GM12878 (cell line): ENCODE data around the gene DGCR8. TPM values are rescaled to one million over a fixed set of nuclear protein-coding genes. Genes with fewer than 3 reads are reported as not detected.

Experiments
- ATAC-seq: fragments of 200-7000 bp; cut with Tn5 transposase; 3 replicates; pipeline ENCODE4 v1.9.1; 2020; ENCODE audit warnings: mild to moderate bottlenecking, moderate library complexity
- BruUV-seq: library from RNA; stranded (reverse); fragments of 400-500 nt; replicated peaks from 2 replicates; lab custom pipeline; 2021; lab: Mats Ljungman, UMichigan
- CTCF ChIA-PET: fragments of 300-600 bp; sonication (Branson Sonifier 250); formaldehyde crosslinking; extraction: SDS; loops from one replicate; lab custom pipeline; 2021; ENCODE audit warnings: inconsistent platforms; lab: Yijun Ruan, JAX
- POLR2A ChIA-PET: fragments of 350-600 bp; formaldehyde crosslinking; extraction: SDS; loops from one replicate; lab custom pipeline; 2021; ENCODE audit warnings: inconsistent platforms; lab: Charles Lee
- RAD21 ChIA-PET: fragments of 300-600 bp; sonication (Branson Sonifier 250); formaldehyde crosslinking; loops from one replicate; lab custom pipeline; 2023; ENCODE audit warnings: antibody characterized with exemption; ENCODE audit not compliant: unreplicated experiment; lab: Charles Lee
- SMC1A ChIA-PET: fragments of 300-600 bp; sonication (Branson Sonifier 250); formaldehyde crosslinking; loops from one replicate; lab custom pipeline; 2023; ENCODE audit not compliant: unreplicated experiment, uncharacterized antibody; lab: Charles Lee
- DNase-seq: peaks from one replicate; pipeline ENCODE4 v3.0.0-alpha.2; 2011; ENCODE audit warnings: low read depth, low spot score
- FAIRE-seq: peaks from 3 replicates; lab custom pipeline; 2011; peaks lifted over from hg19 to GRCh38; lab: Jason Lieb, UNC
- H2AFZ ChIP-seq: 2 replicates; pipeline ENCODE4 v1.6.0; 2011; ENCODE audit warnings: low read depth, low read length, control low read depth; ENCODE audit not compliant: control insufficient read depth
- H3K27ac ChIP-seq: 2 replicates; pipeline ENCODE4 v1.5.1; 2011; ENCODE audit warnings: control low read depth; ENCODE audit not compliant: control insufficient read depth, insufficient read depth
- H3K27me3 ChIP-seq, 2 experiments: replicated peaks in 1 of 2; 2 replicates each; pipeline versions ENCODE4 v1.6.0 to v1.6.1; 2011; ENCODE audit warnings: low read length in 1 of 2; ENCODE audit not compliant: control insufficient read depth in 2 of 2, insufficient read depth in 2 of 2
- H3K36me3 ChIP-seq, 2 experiments: 2 replicates each; pipeline ENCODE4 v1.5.1; 2011; ENCODE audit warnings: low read length in 1 of 2; ENCODE audit not compliant: control insufficient read depth in 2 of 2, insufficient read depth in 2 of 2
- H3K4me1 ChIP-seq: 2 replicates; pipeline ENCODE4 v1.6.1; 2011; ENCODE audit warnings: mild to moderate bottlenecking, low read length, moderate library complexity, mixed read lengths; ENCODE audit not compliant: control insufficient read depth, insufficient read depth
- H3K4me2 ChIP-seq: 2 replicates; pipeline ENCODE4 v1.6.0; 2011; ENCODE audit warnings: control low read depth; ENCODE audit not compliant: control insufficient read depth, insufficient read depth
- H3K4me3 ChIP-seq: fragments of 200-600 bp; sonication (generic); 2 replicates; pipeline ENCODE4 v1.5.1; 2016
- H3K79me2 ChIP-seq: 2 replicates; pipeline ENCODE4 v1.6.0; 2011; ENCODE audit warnings: low read length; ENCODE audit not compliant: control insufficient read depth, insufficient read depth
- H3K9ac ChIP-seq: 2 replicates; pipeline ENCODE4 v1.8.0; 2011; ENCODE audit warnings: low read length, control low read depth, mixed read lengths; ENCODE audit not compliant: control insufficient read depth, insufficient read depth
- H3K9me3 ChIP-seq: replicated peaks from 3 replicates; pipeline ENCODE4 v1.5.1; 2011; ENCODE audit warnings: mild to moderate bottlenecking, low read length; ENCODE audit not compliant: control insufficient read depth, insufficient read depth
- H4K20me1 ChIP-seq: 2 replicates; pipeline ENCODE4 v1.6.0; 2011; ENCODE audit not compliant: control insufficient read depth, insufficient read depth
- ATF2 ChIP-seq: IDR thresholded peaks from 2 replicates; pipeline ENCODE4 v1.6.1; 2012; ENCODE audit warnings: low read length, inconsistent platforms
- E2F8 ChIP-seq: fragments of 450-650 bp; IDR thresholded peaks from 2 replicates; pipeline ENCODE4 v1.6.1; 2018; ENCODE audit warnings: mild to moderate bottlenecking, low read depth, moderate library complexity; ENCODE audit not compliant: partially characterized antibody
- LARP7 ChIP-seq: fragments of 450-650 bp; IDR thresholded peaks from 2 replicates; pipeline ENCODE4 v1.6.1; 2017; ENCODE audit warnings: mild to moderate bottlenecking
- MEF2A ChIP-seq: IDR thresholded peaks from 2 replicates; pipeline ENCODE4 v1.6.1; 2011; ENCODE audit warnings: low read depth, mild to moderate bottlenecking, low read length, moderate library complexity; ENCODE audit not compliant: insufficient read depth
- NR2C1 ChIP-seq: fragments of 450-650 bp; IDR thresholded peaks from 2 replicates; pipeline ENCODE4 v1.6.1; 2017; ENCODE audit warnings: antibody characterized with exemption, mild to moderate bottlenecking, moderate library complexity
- RELB ChIP-seq: fragments of 450-650 bp; IDR thresholded peaks from 2 replicates; pipeline ENCODE4 v1.6.1; 2017; ENCODE audit warnings: low read depth, mild to moderate bottlenecking, moderate library complexity
- RUNX3 ChIP-seq: IDR thresholded peaks from 2 replicates; pipeline ENCODE4 v1.6.1; 2012; ENCODE audit warnings: low read length, inconsistent platforms
- STAT3 ChIP-seq: IDR thresholded peaks from 2 replicates; pipeline ENCODE4 v1.6.1; 2011; ENCODE audit warnings: low read depth, low read length, improper control_type of control experiment
- ZNF687 ChIP-seq: fragments of 450-650 bp; IDR thresholded peaks from 2 replicates; pipeline ENCODE4 v1.6.1; 2017; ENCODE audit warnings: mild to moderate bottlenecking, moderate library complexity
- WGBS: methylation state at CpG from one replicate; pipeline ENCODE4 v1.1.6; 2016; ENCODE audit warnings: low lambda C conversion rate; ENCODE audit not compliant: insufficient replicate concordance, insufficient coverage; ENCODE audit errors: missing lambda C conversion rate; 5-methylcytosine and 5-hydroxymethylcytosine counted together
- in situ Hi-C: fragments of 300-500 bp; cut with MboI; formaldehyde crosslinking; loops from 9 replicates; pipeline ENCODE4 v1.14.3; 2018; ENCODE audit warnings: mixed read lengths
- intact Hi-C: fragments of 100-400 bp; cut with micrococcal nuclease; formaldehyde crosslinking; loops from one replicate; pipeline ENCODE4 v1.14.2; 2022; ENCODE audit not compliant: unreplicated experiment
- polyA plus RNA-seq, 11 experiments: library from polyadenylated mRNA; depleted of rRNA in 4 of 11; unstranded in 6 of 11; stranded (reverse) in 5 of 11; fragments of >200 nt; fragmentation: Nextera tagmentation in 4 of 11; fragmentation: Illumina TruSeq in 1 of 11; extraction: Ambion mirVana in 4 of 11; extraction: Trizol in 1 of 11; gene quantifications; 1 replicate in 1 of 11; 2 replicates in 10 of 11; pipeline versions ENCODE4 v1.2.1 to v1.2.3, GENCODE V29; 2011 to 2016; ENCODE audit warnings: inconsistent platforms in 2 of 11, missing spikeins in 2 of 11, low read depth in 1 of 11
- total RNA-seq, 4 experiments: library from RNA; depleted of rRNA in 3 of 4; stranded (reverse); fragments of >200 nt in 3 of 4; fragmentation: Illumina TruSeq in 1 of 4; extraction: Trizol in 1 of 4; gene quantifications; 2 replicates each; pipeline versions ENCODE4 v1.2.1 to v1.2.3, GENCODE V29; 2013 to 2021
- TF ChIP-seq, protein P1 (sequence below): fragments of 450-650 bp; IDR thresholded peaks from 2 replicates; pipeline ENCODE4 v1.6.1; 2018; ENCODE audit warnings: borderline replicate concordance, mild to moderate bottlenecking; ENCODE audit not compliant: partially characterized antibody

Gene DGCR8
- total and polyA plus RNA-seq, 10 of the 15 experiments (the other 5 are each of a cell fraction or from before 2014, with no cell fraction given), result 1.2 to 35.1 (median 17.2) TPM

DNA sequence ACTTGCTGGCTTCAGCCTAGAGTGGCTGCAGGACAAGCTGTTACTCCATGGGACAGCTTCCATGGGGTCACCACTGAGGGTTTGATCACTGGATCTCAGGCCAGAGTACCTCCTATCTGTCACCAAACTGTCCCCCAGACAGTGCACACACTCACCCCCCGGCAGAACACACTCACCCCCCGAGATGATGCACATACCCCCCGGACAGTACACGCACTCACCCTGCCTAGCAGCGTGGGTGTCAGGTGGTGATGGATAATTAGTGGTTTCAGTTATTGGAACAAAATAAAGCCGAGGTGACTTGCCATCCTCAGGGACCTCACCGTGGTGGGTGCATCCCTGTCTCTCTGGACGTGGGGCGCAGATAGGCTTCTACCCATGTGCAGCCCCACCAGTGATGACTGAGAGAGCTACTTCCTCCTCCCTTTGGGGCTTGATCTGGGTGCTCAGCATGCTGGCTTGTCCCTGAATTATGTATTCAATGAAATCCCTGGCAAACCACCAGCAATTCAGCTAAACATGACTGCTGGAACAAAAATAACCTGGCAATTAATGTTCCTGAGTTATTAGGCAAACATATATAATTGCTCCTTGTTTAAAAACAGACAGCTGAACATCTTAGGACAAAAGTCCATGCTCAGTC, 40.2 kb upstream of the DGCR8 start:
- no peaks in the 10 kb centered on the region for H3K27me3 ChIP-seq
- H3K4me2 ChIP-seq, result no peak overlapping the region
- no peak overlapping the region for H3K4me3 ChIP-seq
- no peak overlapping the region for H3K9ac ChIP-seq
- ChIA-PET CTCF (interaction anchor here (0.7 kb wide), 1 partner anchor 130 kb away, joined by 3 read pairs; no protein-coding TSS in a partner anchor), RAD21 (no interaction called here), POLR2A (no interaction called here), SMC1A (no interaction called here)
- no peaks in the 10 kb centered on the region for H4K20me1 ChIP-seq
- 72% methylated on average over 9 of the region's 9 CpGs for WGBS
- H3K79me2 ChIP-seq, result no peaks in the 10 kb centered on the region
- H2AFZ ChIP-seq, result no peak overlapping the region
- peaks cover under 1% of the 10 kb centered on the region; the same call in 1 of the 3 replicates for H3K9me3 ChIP-seq
- BruUV-seq, result no TSS peak
- no peak overlapping the region for H3K27ac ChIP-seq
- intact Hi-C loops, result no loop called here
- FAIRE-seq, result no peak
- peaks cover 0 to 7% of the 10 kb centered on the region in 2 experiments; a peak in 3 of 4 replicates for H3K36me3 ChIP-seq
- ATAC-seq, result no peak
- DNase-seq, result no peak
- peaks cover 32% of the 10 kb centered on the region for H3K4me1 ChIP-seq
- in situ Hi-C loops, result no loop called here
- no peak for TF ChIP-seq RUNX3
- TF ChIP-seq ATF2, result no peak
- TF ChIP-seq NR2C1, result no peak
- no peak for TF ChIP-seq MEF2A
- TF ChIP-seq RELB, result no peak
- TF ChIP-seq STAT3, result no peak
- no peak for TF ChIP-seq ZNF687
- TF ChIP-seq LARP7, result no peak
- no peak for TF ChIP-seq E2F8
- TF ChIP-seq, protein P1, sequence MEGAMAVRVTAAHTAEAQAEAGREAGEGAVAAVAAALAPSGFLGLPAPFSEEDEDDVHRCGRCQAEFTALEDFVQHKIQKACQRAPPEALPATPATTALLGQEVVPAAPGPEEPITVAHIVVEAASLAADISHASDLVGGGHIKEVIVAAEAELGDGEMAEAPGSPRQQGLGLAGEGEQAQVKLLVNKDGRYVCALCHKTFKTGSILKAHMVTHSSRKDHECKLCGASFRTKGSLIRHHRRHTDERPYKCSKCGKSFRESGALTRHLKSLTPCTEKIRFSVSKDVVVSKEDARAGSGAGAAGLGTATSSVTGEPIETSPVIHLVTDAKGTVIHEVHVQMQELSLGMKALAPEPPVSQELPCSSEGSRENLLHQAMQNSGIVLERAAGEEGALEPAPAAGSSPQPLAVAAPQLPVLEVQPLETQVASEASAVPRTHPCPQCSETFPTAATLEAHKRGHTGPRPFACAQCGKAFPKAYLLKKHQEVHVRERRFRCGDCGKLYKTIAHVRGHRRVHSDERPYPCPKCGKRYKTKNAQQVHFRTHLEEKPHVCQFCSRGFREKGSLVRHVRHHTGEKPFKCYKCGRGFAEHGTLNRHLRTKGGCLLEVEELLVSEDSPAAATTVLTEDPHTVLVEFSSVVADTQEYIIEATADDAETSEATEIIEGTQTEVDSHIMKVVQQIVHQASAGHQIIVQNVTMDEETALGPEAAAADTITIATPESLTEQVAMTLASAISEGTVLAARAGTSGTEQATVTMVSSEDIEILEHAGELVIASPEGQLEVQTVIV, result no peak
